Upper lobe of left lung (tissue), 6 donors: ENCODE measurements around the gene RABGEF1. TPM values are rescaled to one million over a fixed set of nuclear protein-coding genes. Genes with fewer than 3 reads are reported as not detected.
A peak's percentile ranks its signal among the peaks of the same experiment; 100 is the strongest.
"Not testable (repeated sequence)": the region's sequence is repeated elsewhere in the genome, so short reads cannot be mapped to it uniquely, and the experiment has no call there.

ENCODE experiments used
- ATAC-seq, 2 donors: fragments of 200-7000 bp; cut with Tn5 transposase; one replicate each; pipeline ENCODE4 v1.9.1; 2022; ENCODE audit warnings: mild to moderate bottlenecking in 2 of 2, moderate library complexity in 2 of 2; ENCODE audit not compliant: low FRiP score in 2 of 2
- DNase-seq, 2 donors: peaks; one replicate each; pipeline ENCODE4 v3.0.0-alpha.2; 2019 to 2020
- H3K27ac ChIP-seq, 4 donors: fragments of 200-600 bp; sonication (generic); one replicate each; pipeline ENCODE4 v1.5.1; 2016 to 2019
- H3K27me3 ChIP-seq, 4 donors: fragments of 200-600 bp; sonication (generic); one replicate each; pipeline ENCODE4 v1.5.1; 2017 to 2019
- H3K36me3 ChIP-seq, 4 donors: fragments of 200-600 bp; sonication (generic); one replicate each; pipeline ENCODE4 v1.5.1; 2016 to 2019
- H3K4me1 ChIP-seq, 4 donors: fragments of 200-600 bp; sonication (generic); one replicate each; pipeline ENCODE4 v1.5.1; 2018 to 2019
- H3K4me3 ChIP-seq, 4 donors: fragments of 200-600 bp; sonication (generic); one replicate each; pipeline ENCODE4 v1.5.1; 2017 to 2019; ENCODE audit warnings: mild to moderate bottlenecking in 2 of 4, moderate library complexity in 1 of 4
- H3K9me3 ChIP-seq, 4 donors: fragments of 200-600 bp; sonication (generic); one replicate each; pipeline ENCODE4 v1.5.1; 2018 to 2019
- EP300 ChIP-seq, 4 donors: sonication (generic); formaldehyde crosslinking; IDR thresholded peaks; one replicate each; pipeline ENCODE4 v1.5.1; 2017; ENCODE audit warnings: antibody characterized with exemption in 4 of 4, control low read depth in 2 of 4
- POLR2A ChIP-seq, 4 donors: fragments of 450-650 bp; IDR thresholded peaks; one replicate each; pipeline ENCODE4 v1.5.1; 2016 to 2017; ENCODE audit warnings: antibody characterized with exemption in 4 of 4, mild to moderate bottlenecking in 2 of 4
- POLR2AphosphoS5 ChIP-seq, 2 donors: sonication (generic); formaldehyde crosslinking; IDR thresholded peaks; one replicate each; pipeline ENCODE4 v1.5.1; 2017; ENCODE audit warnings: antibody characterized with exemption in 2 of 2
- WGBS, 2 donors: methylation state at CpG; one replicate each; pipeline ENCODE4 v1.1.5; 2017 to 2018; 5-methylcytosine and 5-hydroxymethylcytosine counted together
- total RNA-seq, 6 donors: library from RNA; depleted of rRNA in 4 of 6; stranded (reverse); fragments of >200 nt in 4 of 6; gene quantifications; one replicate each; pipeline versions ENCODE4 v1.1.0 to v1.2.1, GENCODE V29; 2016 to 2021
- TF ChIP-seq, protein P1 (sequence below), 6 experiments: fragments of 450-650 bp in 4 of 6; fragments of 200-600 bp in 2 of 6; sonication (generic) in 2 of 6; IDR thresholded peaks; one replicate each; pipeline ENCODE4 v1.5.1; 2016 to 2019; ENCODE audit warnings: antibody characterized with exemption in 6 of 6
- donor health status: DM: no; HTN: no; CAD: no; lungs with moderate emphysema.
- donor health status: DM: no; HTN: yes; CAD: no; lungs with severe emphysema.

The RABGEF1 gene
- total RNA-seq, 6 donors from 2014 or later, result 20.7 to 35.6 (median 30.3) TPM

DNA sequence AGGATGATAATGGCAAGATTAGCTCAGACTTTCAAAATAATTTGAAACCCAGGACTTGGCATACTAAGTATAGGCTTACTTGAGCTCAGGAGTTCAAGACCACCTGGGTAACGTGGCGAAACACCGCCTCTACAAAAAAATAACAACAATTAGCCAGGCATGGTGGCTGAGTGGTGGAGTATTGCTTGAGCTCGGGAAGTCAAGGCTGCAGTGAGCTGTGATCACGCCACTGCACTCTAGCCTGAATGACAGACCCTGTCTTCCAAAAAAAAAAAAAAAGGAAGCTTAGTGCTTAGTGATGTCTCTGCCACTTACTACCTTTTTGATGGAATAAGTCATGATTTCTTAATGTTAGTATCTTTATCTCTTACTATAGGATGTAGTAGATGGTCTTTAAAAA lies 25.5 kb downstream of the RABGEF1 start:
- WGBS, 2 donors, result 84 to 96% methylated on average over 5 of the region's 5 CpGs
- H3K4me3 ChIP-seq, result no peak overlapping the region
- TF ChIP-seq POLR2A (IDR thresholded peaks at IDR 0.05), result no peak
- TF ChIP-seq, protein P1, sequence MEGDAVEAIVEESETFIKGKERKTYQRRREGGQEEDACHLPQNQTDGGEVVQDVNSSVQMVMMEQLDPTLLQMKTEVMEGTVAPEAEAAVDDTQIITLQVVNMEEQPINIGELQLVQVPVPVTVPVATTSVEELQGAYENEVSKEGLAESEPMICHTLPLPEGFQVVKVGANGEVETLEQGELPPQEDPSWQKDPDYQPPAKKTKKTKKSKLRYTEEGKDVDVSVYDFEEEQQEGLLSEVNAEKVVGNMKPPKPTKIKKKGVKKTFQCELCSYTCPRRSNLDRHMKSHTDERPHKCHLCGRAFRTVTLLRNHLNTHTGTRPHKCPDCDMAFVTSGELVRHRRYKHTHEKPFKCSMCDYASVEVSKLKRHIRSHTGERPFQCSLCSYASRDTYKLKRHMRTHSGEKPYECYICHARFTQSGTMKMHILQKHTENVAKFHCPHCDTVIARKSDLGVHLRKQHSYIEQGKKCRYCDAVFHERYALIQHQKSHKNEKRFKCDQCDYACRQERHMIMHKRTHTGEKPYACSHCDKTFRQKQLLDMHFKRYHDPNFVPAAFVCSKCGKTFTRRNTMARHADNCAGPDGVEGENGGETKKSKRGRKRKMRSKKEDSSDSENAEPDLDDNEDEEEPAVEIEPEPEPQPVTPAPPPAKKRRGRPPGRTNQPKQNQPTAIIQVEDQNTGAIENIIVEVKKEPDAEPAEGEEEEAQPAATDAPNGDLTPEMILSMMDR (IDR thresholded peaks at IDR 0.05), result no peak
- TF ChIP-seq EP300 (IDR thresholded peaks at IDR 0.05), result no peak
- TF ChIP-seq POLR2AphosphoS5 (IDR thresholded peaks at IDR 0.05), result no peak
- no peaks in the 10 kb centered on the region for H3K36me3 ChIP-seq
- H3K4me1 ChIP-seq, result peaks cover 12 to 23% (median 15%) of the 10 kb centered on the region in 4 donors
- no peaks in the 10 kb centered on the region for H3K27me3 ChIP-seq
- ATAC-seq (no peak), DNase-seq (no peak)
- no peaks in the 10 kb centered on the region for H3K9me3 ChIP-seq
- no peak overlapping the region for H3K27ac ChIP-seq

DNA sequence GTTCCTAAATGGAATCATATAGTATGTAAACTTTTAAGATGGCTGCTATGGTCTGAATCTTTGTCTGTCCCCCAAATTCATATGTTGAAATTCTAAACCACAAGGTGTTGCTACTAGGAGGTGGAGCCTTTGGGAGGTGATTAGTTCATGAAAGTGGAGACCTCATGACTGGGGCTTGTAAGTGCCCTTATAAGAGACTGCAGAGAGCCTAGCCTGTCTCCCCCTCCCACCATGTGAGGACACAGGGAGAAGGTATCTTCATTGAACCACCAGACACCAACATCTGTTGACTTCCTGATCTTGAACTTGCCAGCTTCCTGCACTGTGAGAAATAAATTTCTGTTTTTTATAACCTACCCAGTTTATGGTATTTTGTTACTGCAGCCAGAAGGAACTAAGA lies 27.0 kb downstream of the RABGEF1 start:
- H3K9me3 ChIP-seq, H3K27ac ChIP-seq, H3K27me3 ChIP-seq, H3K4me3 ChIP-seq, ATAC-seq, H3K36me3 ChIP-seq, DNase-seq: not testable (repeated sequence)
- peaks cover 12 to 23% (median 15%) of the 10 kb centered on the region in 4 donors for H3K4me1 ChIP-seq

DNA sequence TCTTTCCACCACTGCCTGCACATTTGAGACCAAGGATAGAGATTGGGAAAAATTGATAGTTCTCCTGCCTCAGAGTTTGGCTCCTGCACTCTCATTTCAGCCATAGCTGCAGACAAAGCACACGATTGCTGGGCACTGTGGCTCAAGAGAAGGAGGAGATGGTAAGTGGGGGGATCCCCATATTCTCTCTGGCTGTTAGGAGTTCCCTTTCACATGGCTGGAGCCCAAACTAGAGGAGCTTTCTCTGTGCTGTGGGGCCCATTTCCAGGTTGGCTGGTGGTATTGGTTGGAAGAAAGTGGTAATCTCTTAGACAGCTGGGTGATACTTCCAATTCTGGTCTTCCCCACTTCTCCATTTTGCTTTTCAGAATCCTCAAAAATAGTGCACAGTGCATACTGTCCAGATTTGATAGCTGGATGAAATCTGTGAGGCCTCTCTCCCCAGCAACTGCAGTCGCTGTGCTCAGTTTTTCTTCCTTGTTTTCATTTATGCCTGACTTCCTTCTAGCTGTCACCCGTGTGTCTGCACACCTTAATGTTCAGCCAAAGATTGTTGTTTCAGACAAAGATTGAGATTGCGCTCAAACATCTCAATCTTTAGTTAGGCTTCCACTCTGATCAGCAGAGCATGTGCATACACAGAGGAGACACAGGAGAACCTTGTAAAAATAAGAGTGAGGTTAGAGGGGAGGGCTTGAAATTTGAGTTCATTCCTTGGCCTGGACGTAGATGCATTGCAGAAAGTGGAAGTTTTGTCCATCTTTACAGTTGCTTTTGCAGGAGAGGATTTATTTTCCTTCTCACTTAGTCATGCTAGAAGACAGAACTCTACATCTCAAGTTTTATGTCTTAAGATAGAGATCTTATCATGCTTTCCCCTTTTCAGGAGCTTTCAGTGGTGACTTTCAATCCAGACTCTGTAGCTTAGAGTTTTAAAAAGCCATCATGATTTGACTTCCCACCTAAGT lies 28.6 kb downstream of the RABGEF1 start:
- Histone ChIP-seq H3K9me3 (no peaks in the 10 kb centered on the region), H3K4me3 (no peak overlapping the region), H3K27ac (peak overlapping the region in 1 of 4 donors; percentile 42), H3K27me3 (no peaks in the 10 kb centered on the region), H3K4me1 (peaks cover 12 to 23% (median 15%) of the 10 kb centered on the region in 4 donors), H3K36me3 (peaks cover 0 to 12% (median 8%) of the 10 kb centered on the region in 4 donors)
- TF ChIP-seq, protein P1 (IDR thresholded peaks at IDR 0.05), result no peak
- no peak for TF ChIP-seq EP300 (IDR thresholded peaks at IDR 0.05)
- TF ChIP-seq POLR2A (IDR thresholded peaks at IDR 0.05), result no peak
- no peak for TF ChIP-seq POLR2AphosphoS5 (IDR thresholded peaks at IDR 0.05)
- DNase-seq, result no peak
- WGBS, 2 donors, result 64 to 71% methylated on average over 4 of the region's 5 CpGs
- ATAC-seq, result no peak

DNA sequence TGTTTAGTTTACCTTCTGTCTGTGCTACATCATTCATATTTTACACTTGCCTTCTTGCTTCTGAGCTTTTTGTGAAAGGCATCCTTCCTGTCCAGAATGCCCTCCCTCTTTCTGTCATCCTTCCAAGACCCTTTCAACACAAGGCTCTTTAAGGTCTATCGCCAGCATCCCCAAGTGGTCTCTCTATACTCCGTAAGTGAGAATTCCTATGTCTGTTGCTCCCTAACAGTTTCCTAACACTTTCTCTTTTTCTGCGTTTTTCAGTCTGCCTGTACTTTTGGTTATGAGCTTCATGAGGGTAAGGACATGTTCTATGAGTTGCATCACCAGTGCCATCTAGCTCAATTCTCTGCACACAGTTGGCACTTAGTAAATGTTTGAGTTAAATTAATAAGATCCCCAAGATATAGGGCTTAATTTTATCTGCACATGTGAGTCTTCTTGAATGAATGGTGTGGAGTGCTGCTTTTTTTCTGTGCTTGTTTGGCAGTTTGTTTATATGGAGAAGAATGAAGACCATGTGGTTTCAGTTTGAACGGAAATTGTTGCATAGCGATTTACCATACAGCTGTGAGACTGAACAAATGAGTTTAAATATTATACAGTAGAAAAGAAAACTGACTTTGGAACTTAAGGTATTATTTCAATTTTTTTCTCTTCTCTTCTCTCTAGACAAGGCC lies 29.4 kb downstream of the RABGEF1 start:
- Histone ChIP-seq H3K27ac (no peak overlapping the region), H3K9me3 (no peaks in the 10 kb centered on the region), H3K36me3 (peaks cover 4 to 20% (median 14%) of the 10 kb centered on the region in 4 donors), H3K4me1 (peaks cover 12 to 23% (median 15%) of the 10 kb centered on the region in 4 donors), H3K4me3 (no peak overlapping the region), H3K27me3 (no peaks in the 10 kb centered on the region)
- TF ChIP-seq POLR2AphosphoS5 (IDR thresholded peaks at IDR 0.05) (no peak), POLR2A (IDR thresholded peaks at IDR 0.05) (no peak), EP300 (IDR thresholded peaks at IDR 0.05) (no peak)
- TF ChIP-seq, protein P1 (IDR thresholded peaks at IDR 0.05), result no peak
- 45 to 49% methylated on average over 5 of the region's 5 CpGs for WGBS, 2 donors
- ATAC-seq (no peak), DNase-seq (no peak)

- H3K36me3 ChIP-seq, result peaks cover 13 to 38% (median 28%) of the 10 kb centered on the region in 4 donors
- no peak overlapping the region for H3K4me3 ChIP-seq
- H3K4me1 ChIP-seq, result peaks cover 10 to 23% (median 14%) of the 10 kb centered on the region in 4 donors
- no peaks in the 10 kb centered on the region for H3K9me3 ChIP-seq
- H3K27me3 ChIP-seq, result no peaks in the 10 kb centered on the region
- TF ChIP-seq, protein P1 (IDR thresholded peaks at IDR 0.05), result no peak
- TF ChIP-seq POLR2AphosphoS5 (IDR thresholded peaks at IDR 0.05), result no peak
- no peak for TF ChIP-seq EP300 (IDR thresholded peaks at IDR 0.05)
- no peak for TF ChIP-seq POLR2A (IDR thresholded peaks at IDR 0.05)
- ATAC-seq, result no peak
- H3K27ac ChIP-seq, result no peak overlapping the region
- no peak for DNase-seq
- 93% methylated on average over 9 of the region's 9 CpGs for WGBS, 2 donors
Observed at GRCh38 chr7:66771795-66772194, 31.3 kb downstream of the RABGEF1 start.

DNA sequence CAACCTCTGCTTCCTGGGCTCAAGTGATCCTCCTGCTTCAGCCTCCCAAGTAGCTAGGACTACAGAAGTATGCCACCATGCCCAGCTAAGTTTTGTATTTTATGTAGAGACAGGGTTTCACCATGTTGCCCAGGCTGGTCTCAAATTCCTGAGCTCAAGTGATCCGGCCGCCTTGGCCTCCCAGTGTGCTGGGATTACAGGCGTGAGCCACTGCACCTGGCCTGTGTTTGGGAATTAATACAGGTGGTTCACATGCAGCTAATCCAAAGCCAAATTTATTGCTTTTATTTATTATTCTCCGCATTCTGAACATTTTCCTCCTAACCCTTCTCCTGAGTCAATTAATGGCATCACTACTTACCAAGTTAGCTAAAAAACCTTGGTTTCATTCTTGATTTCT lies 33.2 kb downstream of the RABGEF1 start:
- Histone ChIP-seq H3K36me3 (peaks cover 19 to 55% (median 32%) of the 10 kb centered on the region in 4 donors), H3K4me1 (peaks cover 0 to 15% (median 13%) of the 10 kb centered on the region in 4 donors)
- not testable (repeated sequence) for ATAC-seq, H3K27me3 ChIP-seq, H3K9me3 ChIP-seq, H3K27ac ChIP-seq, H3K4me3 ChIP-seq
- peak in 1 of 2 donors; percentile 20 for DNase-seq
- 95 to 100% methylated on average over 4 of the region's 4 CpGs for WGBS, 2 donors

- H3K27ac ChIP-seq, result not testable (repeated sequence)
Observed at GRCh38 chr7:66776383-66776782, 35.9 kb downstream of the RABGEF1 start.

More at GRCh38 chr7:66776383-66776782, 35.9 kb downstream of the RABGEF1 start:
- not testable (repeated sequence) for H3K9me3 ChIP-seq, H3K27me3 ChIP-seq, DNase-seq, H3K4me1 ChIP-seq, H3K4me3 ChIP-seq, ATAC-seq
- WGBS, 2 donors, result 93 to 99% methylated on average over 5 of the region's 5 CpGs
- H3K36me3 ChIP-seq, result peaks cover 19 to 74% (median 34%) of the 10 kb centered on the region in 4 donors
